Keratinocyte (primary cell): Measurements from ENCODE around the gene DDX50.

Experiments
- EZH2 ChIP-seq: IDR thresholded peaks from one replicate; pipeline ENCODE4 v1.6.1; 2012; ENCODE audit warnings: inconsistent platforms, mild to moderate bottlenecking, low read length, moderate library complexity
- TF ChIP-seq, protein P1 (sequence below), 3 experiments: IDR thresholded peaks in 1 of 3; conservative IDR thresholded peaks in 1 of 3; optimal IDR thresholded peaks in 1 of 3; 2 replicates in 2 of 3; 3 replicates in 1 of 3; pipeline versions ENCODE3 to v1.5.1; 2011; ENCODE audit warnings: low read length in 3 of 3, mild to moderate bottlenecking in 3 of 3, moderate library complexity in 2 of 3, control low read depth in 1 of 3, inconsistent platforms in 1 of 3; ENCODE audit not compliant: insufficient read depth in 2 of 3; ENCODE audit errors: extremely low read depth in 1 of 3

DNA sequence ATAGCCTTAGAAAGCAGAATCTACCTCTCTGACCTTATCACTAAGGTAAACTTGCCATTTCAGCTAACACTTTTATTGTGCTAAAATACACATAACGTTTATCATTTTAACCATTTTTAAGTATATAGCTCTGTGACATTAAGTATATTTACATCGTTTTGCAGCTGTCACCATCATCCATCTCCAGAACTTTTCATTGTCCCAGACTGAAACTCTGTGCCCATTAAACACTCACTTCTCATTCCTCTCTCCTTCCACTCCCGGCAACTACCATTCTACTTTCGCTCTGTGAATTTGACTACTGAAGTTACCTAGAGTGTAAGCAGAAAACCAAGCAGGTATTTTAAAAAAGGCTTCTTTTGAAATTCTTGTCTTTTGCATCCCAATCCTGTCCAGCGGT lies 1.3 kb downstream of the DDX50 start:
- TF ChIP-seq, protein P1, sequence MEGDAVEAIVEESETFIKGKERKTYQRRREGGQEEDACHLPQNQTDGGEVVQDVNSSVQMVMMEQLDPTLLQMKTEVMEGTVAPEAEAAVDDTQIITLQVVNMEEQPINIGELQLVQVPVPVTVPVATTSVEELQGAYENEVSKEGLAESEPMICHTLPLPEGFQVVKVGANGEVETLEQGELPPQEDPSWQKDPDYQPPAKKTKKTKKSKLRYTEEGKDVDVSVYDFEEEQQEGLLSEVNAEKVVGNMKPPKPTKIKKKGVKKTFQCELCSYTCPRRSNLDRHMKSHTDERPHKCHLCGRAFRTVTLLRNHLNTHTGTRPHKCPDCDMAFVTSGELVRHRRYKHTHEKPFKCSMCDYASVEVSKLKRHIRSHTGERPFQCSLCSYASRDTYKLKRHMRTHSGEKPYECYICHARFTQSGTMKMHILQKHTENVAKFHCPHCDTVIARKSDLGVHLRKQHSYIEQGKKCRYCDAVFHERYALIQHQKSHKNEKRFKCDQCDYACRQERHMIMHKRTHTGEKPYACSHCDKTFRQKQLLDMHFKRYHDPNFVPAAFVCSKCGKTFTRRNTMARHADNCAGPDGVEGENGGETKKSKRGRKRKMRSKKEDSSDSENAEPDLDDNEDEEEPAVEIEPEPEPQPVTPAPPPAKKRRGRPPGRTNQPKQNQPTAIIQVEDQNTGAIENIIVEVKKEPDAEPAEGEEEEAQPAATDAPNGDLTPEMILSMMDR (optimal IDR thresholded peaks at IDR 0.05 in 1 of 3, IDR thresholded peaks at IDR 0.05 in 1 of 3, conservative IDR thresholded peaks at IDR 0.05 in 1 of 3; ENCODE audit: extremely low read depth in 1 of 3, insufficient read depth in 2 of 3, low read length in 3 of 3): no peak
- no peak for TF ChIP-seq EZH2
